Caco-2 (cell line): ENCODE results near the gene LYZL1. TPM values are rescaled to one million over a fixed set of nuclear protein-coding genes. Genes with fewer than 3 reads are reported as not detected.

Experiments
- BruUV-seq: library from RNA; stranded (reverse); fragments of 400-500 nt; replicated peaks from 2 replicates; lab custom pipeline; 2021; lab: Mats Ljungman, UMichigan
- CTCF ChIA-PET: fragments of 300-600 bp; sonication (Branson Sonifier 250); formaldehyde crosslinking; loops from one replicate; lab custom pipeline; 2022; ENCODE audit warnings: antibody characterized with exemption; lab: Charles Lee
- POLR2A ChIA-PET: fragments of 300-600 bp; sonication (Branson Sonifier 250); formaldehyde crosslinking; loops from one replicate; lab custom pipeline; 2022; ENCODE audit warnings: antibody characterized with exemption; lab: Charles Lee
- DNase-seq, 2 experiments: peaks; one replicate each; pipeline versions ENCODE4 v3.0.0 to v3.0.0-alpha.2; 2020 to 2022
- H3K27me3 ChIP-seq: replicated peaks from 2 replicates; pipeline ENCODE4 v1.6.0; 2011; ENCODE audit warnings: low read length; ENCODE audit not compliant: control insufficient read depth, insufficient read depth
- H3K36me3 ChIP-seq: 2 replicates; pipeline ENCODE4 v1.5.1; 2011; ENCODE audit warnings: low read length; ENCODE audit not compliant: control insufficient read depth, insufficient read depth
- H3K4me1 ChIP-seq: fragments of 250-450 bp; sonication (Bioruptor Pico); 2 replicates; pipeline ENCODE4 v1.5.1; 2020; ENCODE audit warnings: mild to moderate bottlenecking
- H3K4me3 ChIP-seq: 2 replicates; pipeline ENCODE4 v1.5.1; 2011; ENCODE audit warnings: low read depth, mild to moderate bottlenecking, control low read depth, low read length
- H3K9me3 ChIP-seq: fragments of 250-450 bp; sonication (Bioruptor Pico); 2 replicates; pipeline ENCODE4 v1.5.1; 2020; ENCODE audit warnings: mild to moderate bottlenecking, moderate library complexity
- H3K27ac Mint-ChIP-seq: one replicate; pipeline ENCODE4 v1.8.0; 2022; ENCODE audit warnings: mixed read lengths; ENCODE audit not compliant: unreplicated experiment
- H3K27me3 Mint-ChIP-seq: one replicate; pipeline ENCODE4 v1.8.0; 2022; ENCODE audit warnings: mixed read lengths; ENCODE audit not compliant: insufficient read depth, unreplicated experiment
- H3K36me3 Mint-ChIP-seq: one replicate; pipeline ENCODE4 v1.8.0; 2022; ENCODE audit warnings: mild to moderate bottlenecking, mixed read lengths; ENCODE audit not compliant: insufficient read depth, unreplicated experiment
- H3K4me1 Mint-ChIP-seq: one replicate; pipeline ENCODE4 v1.8.0; 2022; ENCODE audit warnings: low read depth, mixed read lengths; ENCODE audit not compliant: unreplicated experiment
- H3K4me3 Mint-ChIP-seq: one replicate; pipeline ENCODE4 v1.8.0; 2022; ENCODE audit warnings: mild to moderate bottlenecking, moderate library complexity, mixed read lengths; ENCODE audit not compliant: unreplicated experiment
- H3K9me3 Mint-ChIP-seq: one replicate; pipeline ENCODE4 v1.8.0; 2022; ENCODE audit warnings: mixed read lengths; ENCODE audit not compliant: unreplicated experiment
- intact Hi-C: fragments of 100-400 bp; cut with micrococcal nuclease; formaldehyde crosslinking; loops from one replicate; pipeline ENCODE4 v1.10.0; 2022; ENCODE audit not compliant: unreplicated experiment
- total RNA-seq: library from RNA; stranded (reverse); gene quantifications from 2 replicates; pipeline ENCODE4 v1.2.3, GENCODE V29; 2022
- TF ChIP-seq, protein P1 (sequence below), 2 experiments: fragments of 200-600 bp in 1 of 2; IDR thresholded peaks; 1 replicate in 1 of 2; 2 replicates in 1 of 2; pipeline versions ENCODE4 v1.5.1 to v1.8.0; 2011 to 2022; ENCODE audit warnings: antibody characterized with exemption in 1 of 2, control low read depth in 1 of 2, inconsistent platforms in 1 of 2, low read depth in 1 of 2, low read length in 1 of 2, mild to moderate bottlenecking in 1 of 2, moderate library complexity in 1 of 2; ENCODE audit not compliant: insufficient read depth in 1 of 2, severe bottlenecking in 1 of 2, unreplicated experiment in 1 of 2

The LYZL1 gene
- total RNA-seq, 1 experiment from 2014 or later = not detected

DNA sequence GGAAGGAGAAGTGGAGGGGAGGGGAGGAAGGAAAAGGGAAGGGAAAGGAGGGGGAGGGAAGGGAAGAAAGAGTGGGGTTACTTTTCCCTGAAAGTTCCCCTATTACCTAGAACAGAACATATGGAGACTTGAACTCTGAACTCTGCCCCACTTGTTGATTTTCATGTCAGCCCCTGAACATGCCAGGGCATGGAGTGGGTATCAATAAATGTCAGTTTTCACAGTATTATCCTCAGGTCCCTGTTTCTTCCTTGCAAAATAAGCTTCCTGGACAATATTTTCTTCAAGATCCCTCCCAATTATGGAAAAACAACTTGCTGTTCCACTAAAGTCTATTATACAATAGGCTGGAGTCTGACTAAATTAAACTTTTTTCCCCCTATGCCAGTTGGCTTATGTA, 46.9 kb upstream of the LYZL1 start:
- DNase-seq = no peak
- Histone ChIP-seq H3K27me3 (no peaks in the 10 kb centered on the region), H3K4me1 (peaks cover 41% of the 10 kb centered on the region), H3K36me3 (no peaks in the 10 kb centered on the region), H3K9me3 (no peaks in the 10 kb centered on the region), H3K4me3 (no peak overlapping the region)
- TF ChIP-seq, protein P1, sequence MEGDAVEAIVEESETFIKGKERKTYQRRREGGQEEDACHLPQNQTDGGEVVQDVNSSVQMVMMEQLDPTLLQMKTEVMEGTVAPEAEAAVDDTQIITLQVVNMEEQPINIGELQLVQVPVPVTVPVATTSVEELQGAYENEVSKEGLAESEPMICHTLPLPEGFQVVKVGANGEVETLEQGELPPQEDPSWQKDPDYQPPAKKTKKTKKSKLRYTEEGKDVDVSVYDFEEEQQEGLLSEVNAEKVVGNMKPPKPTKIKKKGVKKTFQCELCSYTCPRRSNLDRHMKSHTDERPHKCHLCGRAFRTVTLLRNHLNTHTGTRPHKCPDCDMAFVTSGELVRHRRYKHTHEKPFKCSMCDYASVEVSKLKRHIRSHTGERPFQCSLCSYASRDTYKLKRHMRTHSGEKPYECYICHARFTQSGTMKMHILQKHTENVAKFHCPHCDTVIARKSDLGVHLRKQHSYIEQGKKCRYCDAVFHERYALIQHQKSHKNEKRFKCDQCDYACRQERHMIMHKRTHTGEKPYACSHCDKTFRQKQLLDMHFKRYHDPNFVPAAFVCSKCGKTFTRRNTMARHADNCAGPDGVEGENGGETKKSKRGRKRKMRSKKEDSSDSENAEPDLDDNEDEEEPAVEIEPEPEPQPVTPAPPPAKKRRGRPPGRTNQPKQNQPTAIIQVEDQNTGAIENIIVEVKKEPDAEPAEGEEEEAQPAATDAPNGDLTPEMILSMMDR (IDR thresholded peaks at IDR 0.05; ENCODE audit: insufficient read depth in 1 of 2, low read depth in 1 of 2, low read length in 1 of 2, severe bottlenecking in 1 of 2, unreplicated experiment in 1 of 2) = no peak
- Mint-ChIP-seq H3K27ac (no peak overlapping the region), H3K4me3 (no peak overlapping the region), H3K9me3 (peaks cover 9% of the 10 kb centered on the region), H3K36me3 (peaks cover 11% of the 10 kb centered on the region), H3K4me1 (peaks cover 27% of the 10 kb centered on the region), H3K27me3 (no peaks in the 10 kb centered on the region)
- CTCF ChIA-PET = interaction anchor here (0.7 kb wide), 1 partner anchor 63 kb away, joined by 3 read pairs; no protein-coding TSS in a partner anchor
- intact Hi-C loops = loop anchor here (5.0 kb wide), 1 partner anchor 150 kb away; no protein-coding TSS in a partner anchor
- POLR2A ChIA-PET = no interaction called here
- BruUV-seq = no TSS peak

DNA sequence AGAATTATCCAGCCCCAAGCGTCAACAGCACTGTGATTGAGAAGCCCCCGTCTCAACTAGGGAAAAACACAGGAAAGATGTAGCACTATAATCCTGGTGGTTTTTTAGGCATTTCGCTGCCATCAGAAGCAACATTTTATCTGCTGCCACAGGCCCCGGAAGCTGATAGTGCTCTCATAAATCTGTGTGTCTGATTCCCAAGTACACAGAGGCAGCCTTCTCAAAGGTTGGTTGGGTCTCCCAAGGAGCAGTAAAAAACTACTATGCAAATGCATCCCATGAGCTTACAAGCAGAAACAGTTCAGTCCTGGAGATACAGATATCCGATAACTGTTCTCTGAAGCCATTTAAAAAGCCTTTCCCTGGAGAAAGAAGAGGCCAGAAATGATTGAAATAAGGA, 45.8 kb upstream of the LYZL1 start:
- H3K27me3 ChIP-seq = no peaks in the 10 kb centered on the region
- ChIA-PET CTCF (interaction anchor here (0.5 to 1.2 kb wide), 3 partner anchors 11 to 348 kb away, joined by 5 to 6 read pairs (median 5); no protein-coding TSS in a partner anchor), POLR2A (interaction anchor here (0.5 to 0.6 kb wide), 2 partner anchors 20 to 149 kb away, joined by 3 to 4 read pairs; no protein-coding TSS in a partner anchor)
- no peaks in the 10 kb centered on the region for H3K36me3 ChIP-seq
- no peak for DNase-seq
- H3K27me3 Mint-ChIP-seq = no peaks in the 10 kb centered on the region
- BruUV-seq = no TSS peak
- H3K4me3 Mint-ChIP-seq = no peak overlapping the region
- H3K27ac Mint-ChIP-seq = no peak overlapping the region
- H3K4me3 ChIP-seq = no peak overlapping the region
- H3K9me3 ChIP-seq = no peaks in the 10 kb centered on the region
- H3K9me3 Mint-ChIP-seq = peaks cover 9% of the 10 kb centered on the region
- peaks cover 6% of the 10 kb centered on the region for H3K36me3 Mint-ChIP-seq
- intact Hi-C loops = loop anchor here (5.0 kb wide), 1 partner anchor 149 kb away; no protein-coding TSS in a partner anchor
- peaks cover 22% of the 10 kb centered on the region for H3K4me1 Mint-ChIP-seq
- H3K4me1 ChIP-seq = peaks cover 30% of the 10 kb centered on the region
- TF ChIP-seq, protein P1 (IDR thresholded peaks at IDR 0.05; ENCODE audit: insufficient read depth in 1 of 2, low read depth in 1 of 2, low read length in 1 of 2, severe bottlenecking in 1 of 2, unreplicated experiment in 1 of 2) = no peak

DNA sequence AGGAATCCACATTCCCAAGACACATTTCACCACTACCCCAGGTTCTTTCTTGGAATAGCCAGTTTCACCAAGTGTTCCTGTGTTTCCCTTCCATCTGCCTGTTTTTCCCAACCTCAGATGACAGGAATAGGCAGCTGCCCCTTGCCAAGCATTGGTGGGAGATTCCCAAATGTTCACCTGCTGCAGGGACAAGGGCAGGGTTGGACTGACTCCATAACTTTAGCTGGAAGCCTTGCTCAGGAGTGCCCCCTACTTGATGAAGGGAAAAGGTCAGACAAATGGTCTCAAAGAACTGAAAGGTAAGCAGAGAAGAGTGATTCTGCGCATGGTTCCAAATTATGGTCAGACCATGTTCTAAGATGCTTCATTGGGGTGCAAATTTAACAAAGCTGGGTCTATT, 45.1 kb upstream of the LYZL1 start:
- Histone ChIP-seq H3K36me3 (no peaks in the 10 kb centered on the region), H3K9me3 (no peaks in the 10 kb centered on the region), H3K4me3 (no peak overlapping the region), H3K4me1 (peaks cover 23% of the 10 kb centered on the region), H3K27me3 (no peaks in the 10 kb centered on the region)
- H3K36me3 Mint-ChIP-seq = peaks cover 4% of the 10 kb centered on the region
- H3K4me3 Mint-ChIP-seq = no peak overlapping the region
- H3K4me1 Mint-ChIP-seq = peaks cover 15% of the 10 kb centered on the region
- H3K9me3 Mint-ChIP-seq = peaks cover 9% of the 10 kb centered on the region
- no peak for DNase-seq
- POLR2A ChIA-PET = interaction anchor here (0.6 kb wide), 1 partner anchor 20 kb away, joined by 3 read pairs; no protein-coding TSS in a partner anchor
- H3K27ac Mint-ChIP-seq = no peak overlapping the region
- CTCF ChIA-PET = interaction anchor here (1.2 kb wide), 1 partner anchor 11 kb away, joined by 5 read pairs; no protein-coding TSS in a partner anchor
- no TSS peak for BruUV-seq
- no peaks in the 10 kb centered on the region for H3K27me3 Mint-ChIP-seq
- intact Hi-C loops = loop anchor here (5.0 kb wide), 1 partner anchor 149 kb away; no protein-coding TSS in a partner anchor
- TF ChIP-seq, protein P1 (IDR thresholded peaks at IDR 0.05; ENCODE audit: insufficient read depth in 1 of 2, low read depth in 1 of 2, low read length in 1 of 2, severe bottlenecking in 1 of 2, unreplicated experiment in 1 of 2) = peak in 1 of 2 experiments; percentile 16
